Measurements from ENCODE around the gene GARNL3. TPM values are rescaled to one million over a fixed set of nuclear protein-coding genes. Genes with fewer than 3 reads are reported as not detected.

Gene GARNL3
- total RNA-seq, 1 donor from 2014 or later: 10.4 TPM

GRCh38 chr9:127386981-127387380, 122.4 kb downstream of the GARNL3 start:
- DNase-seq (ENCODE audit: low read depth): no peak
- TF ChIP-seq CTCF (conservative IDR thresholded peaks at IDR 0.05; ENCODE audit: low read depth, low read length): no peak
- H3K4me3 ChIP-seq (ENCODE audit: low read depth, low read length): no peak overlapping the region

- H3K4me3 ChIP-seq (ENCODE audit: low read depth, low read length): no peak overlapping the region
- DNase-seq (ENCODE audit: low read depth): no peak
- no peak for TF ChIP-seq CTCF (conservative IDR thresholded peaks at IDR 0.05; ENCODE audit: low read depth, low read length)
Measured at GRCh38 chr9:127388037-127388855, 123.7 kb downstream of the GARNL3 start.

GRCh38 chr9:127388856-127389238, 124.3 kb downstream of the GARNL3 start:
- no peak for DNase-seq (ENCODE audit: low read depth)
- H3K4me3 ChIP-seq (ENCODE audit: low read depth, low read length): no peak overlapping the region
- no peak for TF ChIP-seq CTCF (conservative IDR thresholded peaks at IDR 0.05; ENCODE audit: low read depth, low read length)

GRCh38 chr9:127389381-127390247, 125.0 kb downstream of the GARNL3 start:
- no peak for TF ChIP-seq CTCF (conservative IDR thresholded peaks at IDR 0.05; ENCODE audit: low read depth, low read length)
- no peak for DNase-seq (ENCODE audit: low read depth)
- H3K4me3 ChIP-seq (ENCODE audit: low read depth, low read length): no peak overlapping the region

GRCh38 chr9:127390248-127390545, 125.6 kb downstream of the GARNL3 start:
- TF ChIP-seq CTCF (conservative IDR thresholded peaks at IDR 0.05; ENCODE audit: low read depth, low read length): no peak
- no peak overlapping the region for H3K4me3 ChIP-seq (ENCODE audit: low read depth, low read length)
- no peak for DNase-seq (ENCODE audit: low read depth)

- no peak for DNase-seq (ENCODE audit: low read depth)
- no peak for TF ChIP-seq CTCF (conservative IDR thresholded peaks at IDR 0.05; ENCODE audit: low read depth, low read length)
- H3K4me3 ChIP-seq (ENCODE audit: low read depth, low read length): no peak overlapping the region
Measured at GRCh38 chr9:127390563-127390962, 126.0 kb downstream of the GARNL3 start.
